Astrocyte (in vitro differentiated cells and primary cell): Measurements from ENCODE around the gene EVX1. TPM values are rescaled to one million over a fixed set of nuclear protein-coding genes. Genes with fewer than 3 reads are reported as not detected.

Source experiments
- DNase-seq: peaks from one replicate; pipeline ENCODE4 v3.0.0-alpha.2; 2010; ENCODE audit warnings: low read depth
- FAIRE-seq: peaks from 2 replicates; lab custom pipeline; 2011; peaks lifted over from hg19 to GRCh38; lab: Jason Lieb, UNC
- H2AFZ ChIP-seq: 2 replicates; pipeline ENCODE4 v1.6.0; 2012; ENCODE audit warnings: low read depth, low read length, inconsistent platforms
- H3K27ac ChIP-seq: 2 replicates; pipeline ENCODE4 v1.5.1; 2011; ENCODE audit warnings: low read depth, low read length, inconsistent platforms
- H3K27me3 ChIP-seq: 2 replicates; pipeline ENCODE4 v1.6.0; 2011; ENCODE audit warnings: low read length, inconsistent platforms; ENCODE audit not compliant: insufficient read depth
- H3K36me3 ChIP-seq: 2 replicates; pipeline ENCODE4 v1.5.1; 2011; ENCODE audit warnings: low read length, inconsistent platforms; ENCODE audit not compliant: insufficient read depth
- H3K4me1 ChIP-seq: 2 replicates; pipeline ENCODE4 v1.5.1; 2011; ENCODE audit warnings: low read length, inconsistent platforms; ENCODE audit not compliant: insufficient read depth
- H3K4me2 ChIP-seq: 2 replicates; pipeline ENCODE4 v1.6.0; 2012; ENCODE audit warnings: low read length, inconsistent platforms
- H3K4me3 ChIP-seq: 2 replicates; pipeline ENCODE4 v1.5.1; 2011; ENCODE audit warnings: low read depth, mild to moderate bottlenecking, low read length, inconsistent platforms; ENCODE audit not compliant: insufficient read depth
- H3K79me2 ChIP-seq: 2 replicates; pipeline ENCODE4 v1.6.0; 2012; ENCODE audit warnings: mild to moderate bottlenecking, low read length, inconsistent platforms; ENCODE audit not compliant: insufficient read depth
- H3K9ac ChIP-seq: 2 replicates; pipeline ENCODE4 v1.6.0; 2012; ENCODE audit warnings: mild to moderate bottlenecking, low read length, inconsistent platforms
- H3K9me3 ChIP-seq: 2 replicates; pipeline ENCODE4 v1.5.1; 2012; ENCODE audit warnings: low read depth, mild to moderate bottlenecking, low read length, inconsistent platforms; ENCODE audit not compliant: insufficient read depth
- H4K20me1 ChIP-seq: 2 replicates; pipeline ENCODE4 v1.6.0; 2012; ENCODE audit warnings: low read length, inconsistent platforms; ENCODE audit not compliant: insufficient read depth
- H3K27ac Mint-ChIP-seq: one replicate; pipeline ENCODE4 v1.8.0; 2021; ENCODE audit warnings: mild to moderate bottlenecking, mixed read lengths; ENCODE audit not compliant: unreplicated experiment
- H3K27me3 Mint-ChIP-seq: one replicate; pipeline ENCODE4 v1.8.0; 2021; ENCODE audit warnings: low read depth, mixed read lengths; ENCODE audit not compliant: unreplicated experiment
- H3K36me3 Mint-ChIP-seq: one replicate; pipeline ENCODE4 v1.8.0; 2021; ENCODE audit warnings: low read depth, mixed read lengths; ENCODE audit not compliant: unreplicated experiment
- H3K4me1 Mint-ChIP-seq: one replicate; pipeline ENCODE4 v1.8.0; 2021; ENCODE audit warnings: low read depth, mixed read lengths; ENCODE audit not compliant: unreplicated experiment
- H3K4me3 Mint-ChIP-seq: one replicate; pipeline ENCODE4 v1.8.0; 2021; ENCODE audit warnings: mild to moderate bottlenecking, moderate library complexity, mixed read lengths; ENCODE audit not compliant: unreplicated experiment
- H3K9me3 Mint-ChIP-seq: one replicate; pipeline ENCODE4 v1.8.0; 2021; ENCODE audit warnings: mild to moderate bottlenecking, mixed read lengths; ENCODE audit not compliant: unreplicated experiment
- EZH2 ChIP-seq: IDR thresholded peaks from 2 replicates; pipeline ENCODE4 v1.6.1; 2012; ENCODE audit warnings: mild to moderate bottlenecking, low read length, inconsistent platforms; ENCODE audit not compliant: insufficient read depth
- total RNA-seq: library from RNA; stranded (reverse); gene quantifications from 2 replicates; pipeline ENCODE4 v1.2.1, GENCODE V29; 2021
- TF ChIP-seq, protein P1 (sequence below): IDR thresholded peaks from 2 replicates; pipeline ENCODE4 v1.5.1; 2011; ENCODE audit warnings: low read depth, mild to moderate bottlenecking, inconsistent platforms, low read length, moderate library complexity; ENCODE audit not compliant: insufficient read depth

EVX1 gene
- total RNA-seq, 1 donor from 2014 or later: not detected

DNA sequence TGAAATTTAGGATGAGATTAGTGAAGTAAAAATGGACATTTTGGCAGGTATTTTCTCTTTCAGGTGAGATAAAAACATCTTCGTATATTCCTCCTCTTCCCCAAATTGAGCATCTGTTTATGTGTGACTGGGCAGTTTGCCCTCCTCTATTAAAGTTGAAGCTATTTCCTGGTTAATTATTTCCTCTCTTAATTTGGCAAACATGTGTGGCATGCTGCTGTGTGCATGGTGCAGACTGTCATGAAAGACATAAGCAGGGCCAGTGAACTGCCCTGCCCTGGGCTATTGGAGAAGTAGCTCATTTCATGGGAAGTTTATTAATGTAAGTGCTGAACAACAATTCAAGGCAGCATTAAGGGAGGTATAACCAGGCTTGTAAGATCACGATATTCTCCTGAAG is 52.6 kb downstream of the EVX1 start:
- no peak overlapping the region for H3K4me3 ChIP-seq
- H3K36me3 ChIP-seq: no peaks in the 10 kb centered on the region
- no peak overlapping the region for H3K9ac ChIP-seq
- no peak overlapping the region for H3K4me2 ChIP-seq
- H3K36me3 Mint-ChIP-seq: no peaks in the 10 kb centered on the region
- no peaks in the 10 kb centered on the region for H3K4me1 Mint-ChIP-seq
- no peaks in the 10 kb centered on the region for H3K79me2 ChIP-seq
- no peak overlapping the region for H3K27ac Mint-ChIP-seq
- no peaks in the 10 kb centered on the region for H3K4me1 ChIP-seq
- TF ChIP-seq, protein P1, sequence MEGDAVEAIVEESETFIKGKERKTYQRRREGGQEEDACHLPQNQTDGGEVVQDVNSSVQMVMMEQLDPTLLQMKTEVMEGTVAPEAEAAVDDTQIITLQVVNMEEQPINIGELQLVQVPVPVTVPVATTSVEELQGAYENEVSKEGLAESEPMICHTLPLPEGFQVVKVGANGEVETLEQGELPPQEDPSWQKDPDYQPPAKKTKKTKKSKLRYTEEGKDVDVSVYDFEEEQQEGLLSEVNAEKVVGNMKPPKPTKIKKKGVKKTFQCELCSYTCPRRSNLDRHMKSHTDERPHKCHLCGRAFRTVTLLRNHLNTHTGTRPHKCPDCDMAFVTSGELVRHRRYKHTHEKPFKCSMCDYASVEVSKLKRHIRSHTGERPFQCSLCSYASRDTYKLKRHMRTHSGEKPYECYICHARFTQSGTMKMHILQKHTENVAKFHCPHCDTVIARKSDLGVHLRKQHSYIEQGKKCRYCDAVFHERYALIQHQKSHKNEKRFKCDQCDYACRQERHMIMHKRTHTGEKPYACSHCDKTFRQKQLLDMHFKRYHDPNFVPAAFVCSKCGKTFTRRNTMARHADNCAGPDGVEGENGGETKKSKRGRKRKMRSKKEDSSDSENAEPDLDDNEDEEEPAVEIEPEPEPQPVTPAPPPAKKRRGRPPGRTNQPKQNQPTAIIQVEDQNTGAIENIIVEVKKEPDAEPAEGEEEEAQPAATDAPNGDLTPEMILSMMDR: no peak
- TF ChIP-seq EZH2: no peak
- no peak overlapping the region for H2AFZ ChIP-seq
- H4K20me1 ChIP-seq: no peaks in the 10 kb centered on the region
- H3K4me3 Mint-ChIP-seq: no peak overlapping the region
- no peaks in the 10 kb centered on the region for H3K9me3 ChIP-seq
- DNase-seq: no peak
- no peak for FAIRE-seq
- peaks cover 7% of the 10 kb centered on the region for H3K9me3 Mint-ChIP-seq
- H3K27me3 ChIP-seq: no peaks in the 10 kb centered on the region
- H3K27me3 Mint-ChIP-seq: peaks cover 16% of the 10 kb centered on the region
- no peak overlapping the region for H3K27ac ChIP-seq

DNA sequence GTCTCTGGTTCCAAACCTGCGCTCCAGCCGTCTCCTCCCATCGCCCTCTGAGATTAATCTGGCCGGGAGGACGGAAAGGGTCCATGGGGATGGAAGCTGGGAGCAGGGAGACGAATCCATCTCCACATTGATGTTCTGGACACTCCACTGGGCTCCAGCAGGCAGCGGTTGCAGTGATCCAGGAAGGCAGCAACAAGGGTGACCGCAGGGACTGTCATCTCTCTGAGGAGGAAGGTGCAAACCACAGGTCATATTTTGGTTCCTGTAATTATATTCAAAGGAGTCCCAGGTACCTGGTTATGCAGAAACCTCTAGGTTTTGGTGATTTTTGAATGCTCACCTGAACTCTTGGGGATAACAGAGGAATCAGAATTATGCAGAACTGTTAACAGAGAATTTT is 54.8 kb downstream of the EVX1 start:
- Histone ChIP-seq H2AFZ (no peak overlapping the region), H3K27ac (no peak overlapping the region), H3K4me2 (no peak overlapping the region), H3K4me1 (no peaks in the 10 kb centered on the region), H3K4me3 (no peak overlapping the region), H3K9ac (no peak overlapping the region), H3K36me3 (no peaks in the 10 kb centered on the region), H3K27me3 (no peaks in the 10 kb centered on the region), H4K20me1 (no peaks in the 10 kb centered on the region), H3K9me3 (no peaks in the 10 kb centered on the region), H3K79me2 (no peaks in the 10 kb centered on the region)
- TF ChIP-seq, protein P1: no peak
- no peak for TF ChIP-seq EZH2
- H3K36me3 Mint-ChIP-seq: no peaks in the 10 kb centered on the region
- no peak overlapping the region for H3K4me3 Mint-ChIP-seq
- H3K9me3 Mint-ChIP-seq: peaks cover 5% of the 10 kb centered on the region
- no peak for FAIRE-seq
- H3K27me3 Mint-ChIP-seq: peaks cover 16% of the 10 kb centered on the region
- DNase-seq: no peak
- H3K27ac Mint-ChIP-seq: no peak overlapping the region
- no peaks in the 10 kb centered on the region for H3K4me1 Mint-ChIP-seq

Other genes with a start within 250 kb of the EVX1 start
- gene HOXA1, start 146.8 kb upstream of the EVX1 start, total RNA-seq: 0.23 TPM in 1 of 2 replicates, not detected in the other
- gene HOXA2, start 140.1 kb upstream of the EVX1 start, total RNA-seq: not detected in 2 replicates
- not detected in 2 replicates for gene HOXA4, start 112.0 kb upstream of the EVX1 start, total RNA-seq
- not detected in 2 replicates for gene HOXA5, start 99.1 kb upstream of the EVX1 start, total RNA-seq
- not detected in 2 replicates for gene HOXA6, start 95.0 kb upstream of the EVX1 start, total RNA-seq
- gene HOXA3, start 90.2 kb upstream of the EVX1 start, total RNA-seq: not detected in 2 replicates
- gene HOXA7, start 86.1 kb upstream of the EVX1 start, total RNA-seq: not detected in 2 replicates
- not detected in 2 replicates for gene HOXA9, start 77.3 kb upstream of the EVX1 start, total RNA-seq
- not detected in 2 replicates for gene HOXA10, start 68.5 kb upstream of the EVX1 start, total RNA-seq
- not detected in 2 replicates for gene HOXA11, start 57.6 kb upstream of the EVX1 start, total RNA-seq
- gene HOXA13, start 42.7 kb upstream of the EVX1 start, total RNA-seq: not detected in 2 replicates